HG02571 (cell line): ENCODE measurements around the gene PIEZO1.
"Not testable (repeated sequence)": the region's sequence is repeated elsewhere in the genome, so short reads cannot be mapped to it uniquely, and the experiment has no call there.

Experiments
- ATAC-seq: cut with Tn5 transposase; IDR thresholded peaks from one replicate; pipeline ENCODE4 v1.9.1; 2021; ENCODE audit warnings: mild to moderate bottlenecking, moderate library complexity; ENCODE audit not compliant: unreplicated experiment

Gene PIEZO1

DNA sequence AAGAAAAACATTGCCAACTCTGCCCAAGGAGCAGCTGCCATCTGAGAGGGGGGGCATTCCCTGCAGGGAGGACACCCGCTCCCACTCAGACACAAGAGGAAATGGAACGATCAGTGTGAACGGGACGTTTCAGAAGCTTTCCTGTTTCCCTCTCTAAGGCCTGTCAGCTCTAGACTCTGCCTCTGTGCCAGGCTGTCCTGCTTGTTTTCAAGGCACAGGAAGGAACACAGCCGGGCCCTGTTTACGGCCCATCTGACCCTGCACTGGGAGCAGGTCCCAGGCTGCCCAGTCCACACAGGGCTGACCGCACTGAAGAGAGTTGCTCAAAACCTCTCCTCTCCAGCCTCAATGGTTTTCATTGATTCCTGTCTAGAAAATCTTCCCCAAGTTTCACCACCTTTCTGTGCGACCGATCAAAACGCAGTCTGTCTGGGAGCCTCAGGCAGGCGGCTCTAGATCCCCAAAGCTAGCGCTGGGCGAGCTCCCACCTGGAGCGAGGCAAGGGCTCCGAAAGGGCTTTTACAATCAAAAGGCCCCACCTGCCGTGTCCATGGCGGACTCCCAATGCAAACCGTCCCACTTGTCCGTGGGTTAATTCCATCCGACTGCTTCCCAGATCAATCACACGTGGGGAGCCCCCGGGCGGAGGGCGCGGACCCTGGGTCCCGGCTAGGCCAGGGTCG is 1.5 kb downstream of the PIEZO1 start:
- ATAC-seq = no peak

- ATAC-seq = no peak
Measured at GRCh38 chr16:88782454-88783390, 2.3 kb downstream of the PIEZO1 start.

DNA sequence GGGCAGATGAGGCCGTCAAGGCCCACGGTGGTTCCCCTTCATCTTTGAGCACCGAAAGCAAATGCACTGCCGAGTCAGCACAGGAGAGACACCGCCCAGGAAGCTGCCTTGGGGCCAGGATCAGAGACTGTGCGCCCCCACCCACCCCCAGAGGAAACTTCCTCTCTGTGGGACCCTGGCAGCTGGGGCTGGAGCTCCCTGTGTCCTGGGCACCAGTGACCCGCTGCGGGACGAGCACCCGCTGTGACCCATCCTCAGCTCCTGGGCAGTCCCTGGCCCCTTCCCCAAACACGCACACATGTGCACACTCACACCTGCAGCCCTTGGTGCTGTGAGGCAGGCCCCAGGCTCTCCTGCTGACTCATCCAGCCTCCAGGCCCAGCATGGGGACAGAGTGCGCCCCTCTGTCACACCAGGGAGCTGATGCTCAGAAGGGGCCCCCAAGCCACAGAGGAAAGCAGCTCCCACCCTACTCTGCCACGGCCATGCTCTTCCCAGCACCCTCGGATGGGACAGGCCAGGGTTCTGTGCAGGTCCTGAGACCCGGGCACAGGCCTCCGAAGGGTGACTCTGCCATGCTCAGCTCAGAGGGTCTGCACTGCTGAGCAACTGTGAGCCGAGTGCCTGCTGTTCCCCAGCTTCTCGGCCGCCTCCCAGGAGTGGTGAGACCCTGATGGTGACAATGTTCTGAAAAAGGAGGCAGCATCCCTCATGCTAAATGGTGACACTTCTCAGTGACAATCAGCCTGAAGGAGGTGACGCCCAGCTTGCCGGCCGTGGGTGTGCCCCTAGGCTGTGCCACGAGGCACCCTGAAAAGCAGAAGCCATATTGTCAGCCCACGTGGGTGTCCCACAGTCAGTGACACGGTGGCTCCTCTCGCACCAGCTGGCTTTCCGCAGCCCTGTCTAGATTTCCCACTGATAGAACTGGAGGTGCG is 3.6 kb downstream of the PIEZO1 start:
- no peak for ATAC-seq

- no peak for ATAC-seq
Measured at GRCh38 chr16:88780142-88781062, 4.6 kb downstream of the PIEZO1 start.

- no peak for ATAC-seq
Measured at GRCh38 chr16:88779406-88780141, 5.4 kb downstream of the PIEZO1 start.

DNA sequence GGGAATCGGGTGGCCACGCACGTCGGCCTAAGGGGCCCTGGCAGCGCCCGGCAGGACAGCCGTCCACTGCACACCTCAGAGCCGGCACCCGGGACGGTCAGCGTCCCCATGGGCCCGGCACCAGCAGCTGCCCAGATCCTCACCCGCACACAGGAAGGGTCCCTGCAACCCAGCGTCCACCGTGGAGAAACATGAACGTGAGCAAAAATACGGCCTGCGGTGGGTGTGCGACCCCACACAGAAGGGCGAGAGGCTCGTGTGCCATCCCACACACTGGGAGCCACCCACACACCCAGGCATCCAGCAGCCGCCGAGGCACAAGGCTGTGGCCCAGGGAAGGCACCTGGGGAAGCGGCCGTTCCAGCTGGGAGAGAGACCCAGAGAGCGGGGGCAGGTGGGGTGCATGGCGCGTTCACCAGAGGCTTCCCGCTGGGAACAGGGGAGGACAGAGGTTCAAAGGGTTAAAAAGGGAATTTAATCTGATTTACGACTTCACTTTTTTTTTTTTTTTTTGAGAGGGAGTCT is 6.4 kb downstream of the PIEZO1 start:
- ATAC-seq = no peak

DNA sequence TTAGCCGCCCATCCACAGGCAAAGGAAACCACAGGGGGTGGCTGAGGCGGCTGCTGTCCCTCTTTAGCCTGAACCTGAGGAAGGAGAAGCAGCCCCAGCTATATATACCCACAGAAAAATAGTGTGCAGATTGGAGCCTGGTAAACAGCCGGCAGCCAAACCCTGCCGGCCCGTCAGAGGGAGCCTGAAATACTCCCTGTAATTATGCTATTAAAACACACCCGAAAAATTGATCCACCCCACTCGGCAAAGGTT is 6.8 kb downstream of the PIEZO1 start:
- no peak for ATAC-seq

DNA sequence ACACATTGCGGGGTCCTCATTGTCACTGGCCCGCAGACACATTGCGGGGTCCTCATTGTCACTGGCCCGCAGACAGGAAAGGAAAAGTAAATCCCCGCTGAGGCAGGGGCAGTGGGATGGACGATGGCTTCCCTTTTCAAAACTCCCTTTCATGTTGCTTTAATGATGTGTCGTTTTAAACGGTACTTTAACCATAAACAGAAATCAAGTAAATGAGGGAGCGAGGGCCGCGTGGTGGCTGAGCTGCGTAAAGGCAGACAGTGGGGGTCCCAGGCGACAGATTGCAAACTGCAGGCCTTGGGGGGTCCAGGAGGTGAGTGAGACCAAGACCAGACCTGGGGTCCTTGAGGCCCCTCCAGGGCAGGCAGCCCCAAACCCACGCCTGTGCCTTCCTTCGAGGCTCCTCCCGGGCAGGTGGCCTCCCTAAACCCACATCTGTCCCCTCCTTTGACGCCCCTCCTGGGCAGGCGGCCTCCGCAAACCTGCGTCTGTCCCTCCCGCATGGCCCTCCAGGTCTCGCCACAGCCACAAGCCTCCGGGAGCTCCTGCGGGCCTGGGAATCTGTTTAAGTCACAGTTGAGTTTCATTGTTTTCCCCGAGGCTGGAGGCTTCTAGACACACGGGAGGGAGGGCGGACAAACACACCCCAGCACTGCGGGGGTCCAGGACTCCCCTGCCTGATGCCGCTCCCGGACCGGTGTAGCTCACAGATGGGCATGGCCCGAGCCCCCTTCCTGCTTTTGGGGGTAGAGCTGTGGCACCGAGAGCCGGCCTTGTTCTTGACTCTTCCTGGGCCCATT is 7.3 kb downstream of the PIEZO1 start:
- no peak for ATAC-seq

DNA sequence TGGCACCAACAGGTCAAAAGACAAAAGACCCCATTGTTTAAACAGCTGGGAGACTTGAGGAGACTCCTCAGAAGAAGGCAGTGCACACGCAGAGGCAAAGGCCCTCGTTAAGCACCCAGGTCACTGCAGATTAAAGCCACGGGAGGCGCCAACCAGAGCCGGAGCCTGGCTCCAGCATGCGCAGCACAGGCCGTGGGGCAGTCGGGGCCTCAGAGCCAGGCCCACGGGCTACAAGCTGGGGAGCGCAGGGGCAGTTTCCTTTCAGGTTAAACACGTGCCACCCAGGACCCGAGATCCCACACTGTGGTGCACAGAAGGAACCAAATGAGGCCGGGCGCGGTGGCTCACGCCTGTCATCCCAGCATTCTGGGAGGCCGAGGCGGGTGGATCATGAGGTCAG is 9.2 kb downstream of the PIEZO1 start:
- no peak for ATAC-seq

DNA sequence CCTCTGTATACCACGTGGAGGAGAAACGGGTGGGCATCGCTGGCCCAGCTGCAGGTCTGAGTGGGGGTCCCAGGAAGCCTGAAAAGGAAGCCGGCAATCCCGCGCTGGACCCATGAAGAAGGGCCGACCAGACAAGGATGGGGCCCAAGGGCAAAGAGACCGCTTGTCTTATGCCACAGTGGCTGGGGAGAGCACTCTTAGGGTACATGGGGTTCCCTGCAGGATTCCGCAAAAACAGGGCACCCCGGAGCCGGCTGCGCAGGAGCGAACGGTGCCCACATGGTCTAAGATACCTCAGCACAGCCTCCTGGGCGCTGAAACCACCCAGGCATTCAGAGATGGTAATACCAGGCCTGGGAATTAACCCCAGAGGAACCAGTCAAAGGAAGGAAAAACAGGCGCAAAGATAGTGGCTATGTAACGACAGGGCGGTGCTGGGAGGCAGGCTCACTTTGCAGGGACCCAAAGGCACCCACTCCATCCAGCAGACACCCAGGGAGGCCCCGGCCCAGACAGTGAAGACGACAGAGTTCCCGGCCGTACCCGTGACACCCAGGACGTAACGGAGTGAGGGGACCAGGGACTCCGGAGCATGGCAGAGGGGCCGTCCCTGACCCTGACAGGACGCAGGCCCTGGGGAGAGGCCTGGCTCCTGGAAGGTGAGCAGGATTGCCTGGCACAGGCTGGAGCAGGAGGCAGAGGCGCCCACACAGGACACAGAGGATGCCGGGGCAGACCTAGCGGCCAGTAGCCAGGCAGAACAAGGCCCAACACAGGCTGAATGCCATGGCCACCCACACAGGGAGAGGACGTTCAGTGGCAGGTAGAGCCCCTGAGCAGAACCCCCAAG is 10.3 kb downstream of the PIEZO1 start:
- no peak for ATAC-seq

DNA sequence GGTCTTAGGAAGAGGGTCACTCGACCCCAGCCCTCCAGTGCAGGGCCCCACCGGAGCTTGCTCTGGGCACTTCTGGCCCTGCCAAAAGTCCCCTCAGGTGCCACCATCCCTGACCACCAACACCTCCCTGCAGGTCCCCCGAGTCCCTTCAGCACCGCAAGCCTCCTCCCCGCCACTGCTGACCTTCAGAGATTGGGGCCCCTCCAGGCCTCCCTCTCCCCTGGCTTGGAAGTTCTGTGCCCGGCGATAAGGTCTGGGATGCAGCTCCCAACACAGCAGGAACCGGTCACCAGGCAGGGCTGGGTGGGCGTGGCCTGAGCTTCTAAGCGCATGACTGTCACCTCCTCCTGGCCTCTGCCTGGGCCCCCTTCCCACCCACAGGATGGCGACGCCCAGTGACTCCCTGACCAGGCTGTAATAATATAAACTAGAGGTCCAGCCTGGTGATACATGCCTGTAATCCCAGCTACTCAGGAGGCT is 11.2 kb downstream of the PIEZO1 start:
- no peak for ATAC-seq

DNA sequence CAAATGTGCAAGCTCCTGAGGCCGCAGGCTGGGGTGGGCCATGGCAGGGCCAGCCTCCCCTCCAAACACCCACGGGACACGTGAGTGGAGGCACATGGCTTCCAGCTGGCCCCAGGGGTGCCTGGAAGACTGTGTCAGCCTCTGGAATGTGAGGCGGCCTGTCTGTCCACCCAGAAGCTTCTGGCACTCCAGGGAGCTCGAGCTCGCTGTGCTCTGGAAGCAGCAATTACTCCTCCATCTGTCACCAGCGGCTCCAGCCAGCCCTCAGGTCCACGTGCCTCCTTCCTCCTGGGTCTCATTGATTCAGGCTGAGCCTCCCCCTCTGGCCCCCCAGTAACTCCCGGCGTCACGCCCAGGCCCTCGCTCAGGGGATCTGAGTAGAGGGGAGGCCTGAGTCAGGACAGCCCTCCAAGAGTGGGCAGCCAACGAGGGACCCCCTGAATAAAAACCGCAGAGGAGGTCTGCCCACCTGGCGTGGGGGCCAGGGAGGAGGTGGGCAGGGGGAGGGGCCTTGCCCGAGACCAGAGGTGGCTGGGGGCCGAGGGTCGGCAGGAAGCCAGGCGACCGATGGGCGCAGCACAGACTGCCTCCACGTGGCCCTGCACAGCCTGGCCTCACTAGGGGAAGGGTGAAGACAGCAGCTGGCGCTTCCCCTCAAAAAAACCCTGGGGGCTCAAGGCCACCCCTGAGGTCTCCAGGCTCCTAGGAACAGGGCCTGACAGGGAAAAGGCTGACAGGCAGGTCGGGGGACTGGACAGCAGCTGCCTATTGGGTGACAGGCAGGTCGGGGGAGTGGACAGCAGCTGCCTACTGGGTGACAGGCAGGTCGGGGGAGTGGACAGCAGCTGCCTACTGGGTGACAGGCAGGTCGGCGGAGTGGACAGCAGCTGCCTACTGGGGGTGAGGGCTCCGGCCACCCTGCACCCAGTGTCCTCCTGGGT is 11.9 kb downstream of the PIEZO1 start:
- no peak for ATAC-seq

DNA sequence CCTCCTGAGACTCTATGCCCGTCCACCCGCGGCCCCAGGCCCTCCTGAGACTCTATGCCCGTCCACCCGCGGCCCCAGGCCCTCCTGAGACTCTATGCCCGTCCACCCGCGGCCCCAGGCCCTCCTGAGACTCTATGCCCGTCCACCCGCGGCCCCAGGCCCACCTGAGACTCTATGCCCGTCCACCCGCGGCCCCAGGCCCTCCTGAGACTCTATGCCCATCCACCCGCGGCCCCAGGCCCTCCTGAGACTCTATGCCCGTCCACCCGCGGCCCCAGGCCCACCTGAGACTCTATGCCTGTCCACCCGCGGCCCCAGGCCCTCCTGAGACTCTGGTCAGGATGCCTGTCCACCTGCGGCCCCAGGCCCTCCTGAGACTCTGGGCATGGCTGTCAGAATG is 13.2 kb downstream of the PIEZO1 start:
- not testable (repeated sequence) for ATAC-seq

- ATAC-seq = no peak
Measured at GRCh38 chr16:88771294-88771772, 13.7 kb downstream of the PIEZO1 start.

- ATAC-seq = no peak
Measured at GRCh38 chr16:88770461-88771293, 14.3 kb downstream of the PIEZO1 start.
